ENCODE measurements around the gene STXBP1. TPM values are rescaled to one million over a fixed set of nuclear protein-coding genes. Genes with fewer than 3 reads are reported as not detected.

The STXBP1 gene
- total and polyA plus RNA-seq, 2 of the 13 experiments (the other 11 are each of a cell fraction or from before 2014, with no cell fraction given): 2.9 TPM

GRCh38 chr9:127693143-127693542 is 81.1 kb downstream of the STXBP1 start:
- H3K4me2 ChIP-seq (ENCODE audit: low read depth, low read length): no peak overlapping the region
- FAIRE-seq (no peak), ATAC-seq (no peak), DNase-seq (ENCODE audit: low spot score) (no peak)
- in situ Hi-C loops (cut with HindIII; ENCODE audit: extremely low pct_ligation_motif_present, low pct_unique_long_range_greater_than_20kb): no loop called here
- CTCF ChIA-PET (ENCODE audit: low intra/inter-chr PET ratio, low total read pairs): no interaction called here
- no peak overlapping the region for H3K9ac ChIP-seq (ENCODE audit: insufficient read depth, low read depth, low read length)
- no peak overlapping the region for H2AFZ ChIP-seq (ENCODE audit: low read length)
- no peak overlapping the region for H3K27ac ChIP-seq (ENCODE audit: extremely low read length, insufficient read depth, low read length)
- intact Hi-C loops (cut with micrococcal nuclease; ENCODE audit: unreplicated experiment): no loop called here
- H3K79me2 ChIP-seq (ENCODE audit: insufficient read depth, low read length): no peaks in the 10 kb centered on the region
- TF ChIP-seq HMGXB4 (CRISPR knock-in tag; IDR thresholded peaks at IDR 0.05; ENCODE audit: borderline replicate concordance in 1 of 2, low read depth in 1 of 2): no peak
- no peaks in the 10 kb centered on the region for H3K4me1 ChIP-seq (ENCODE audit: insufficient read depth, low read length)
- WGBS (ENCODE audit: low lambda C conversion rate): 44% methylated on average over 8 of the region's 10 CpGs
- H4K20me1 ChIP-seq (ENCODE audit: insufficient read depth, low read length): no peaks in the 10 kb centered on the region
- no peaks in the 10 kb centered on the region for H3K27me3 ChIP-seq (ENCODE audit: control insufficient read depth in 1 of 2, insufficient read depth in 2 of 2, low read length in 2 of 2)
- POLR2A ChIA-PET: no interaction called here
- no peaks in the 10 kb centered on the region for H3K36me3 ChIP-seq (replicated peaks in 1 of 2; ENCODE audit: control insufficient read depth in 1 of 2, insufficient read depth in 2 of 2, low read length in 2 of 2)
- no peaks in the 10 kb centered on the region for H3K9me3 ChIP-seq (ENCODE audit: low read length)
- BruUV-seq (replicated peaks): no TSS peak
- no peak overlapping the region for H3K4me3 ChIP-seq (replicated peaks in 1 of 3; ENCODE audit: insufficient read depth in 1 of 3, low read depth in 2 of 3, low read length in 3 of 3)

GRCh38 chr9:127693697-127694096 is 81.6 kb downstream of the STXBP1 start:
- H3K27me3 ChIP-seq (ENCODE audit: control insufficient read depth in 1 of 2, insufficient read depth in 2 of 2, low read length in 2 of 2): no peaks in the 10 kb centered on the region
- CTCF ChIA-PET (ENCODE audit: low intra/inter-chr PET ratio, low total read pairs): no interaction called here
- no peak for DNase-seq (ENCODE audit: low spot score)
- no peak for TF ChIP-seq ZNF451 (CRISPR knock-in tag; IDR thresholded peaks at IDR 0.05)
- TF ChIP-seq MXI1 (IDR thresholded peaks at IDR 0.05; ENCODE audit: borderline replicate concordance, low read depth, low read length): no peak
- TF ChIP-seq ZNF784 (CRISPR knock-in tag; IDR thresholded peaks at IDR 0.05; ENCODE audit: borderline replicate concordance): no peak
- TF ChIP-seq ZNF629 (CRISPR knock-in tag; conservative IDR thresholded peaks at IDR 0.05): peak; percentile 45
- no peak for TF ChIP-seq E2F2 (CRISPR knock-in tag; IDR thresholded peaks at IDR 0.05; ENCODE audit: borderline replicate concordance)
- peak; percentile 94 for TF ChIP-seq FOXP1 (IDR thresholded peaks at IDR 0.05)
- TF ChIP-seq FOXP1 (CRISPR knock-in tag; IDR thresholded peaks at IDR 0.05): no peak
- no peak for TF ChIP-seq NFE2L1 (CRISPR knock-in tag; IDR thresholded peaks at IDR 0.05; ENCODE audit: borderline replicate concordance)
- no peak for TF ChIP-seq GTF2F1 (IDR thresholded peaks at IDR 0.05; ENCODE audit: low read length)
- TF ChIP-seq GZF1 (CRISPR knock-in tag; IDR thresholded peaks at IDR 0.05): no peak
- no peak for TF ChIP-seq FOXA1 (IDR thresholded peaks at IDR 0.05)
- no peak for TF ChIP-seq FOXA1 (CRISPR knock-in tag; IDR thresholded peaks at IDR 0.05)
- TF ChIP-seq EP300 (IDR thresholded peaks at IDR 0.05; ENCODE audit: low read depth in 2 of 2, low read length in 2 of 2): no peak
- no peak for TF ChIP-seq EP300 (CRISPR knock-in tag; IDR thresholded peaks at IDR 0.05; ENCODE audit: borderline replicate concordance)
- no peak for TF ChIP-seq NFIB (CRISPR knock-in tag; IDR thresholded peaks at IDR 0.05; ENCODE audit: borderline replicate concordance)
- POLR2A ChIA-PET: no interaction called here
- no peaks in the 10 kb centered on the region for H3K36me3 ChIP-seq (replicated peaks in 1 of 2; ENCODE audit: control insufficient read depth in 1 of 2, insufficient read depth in 2 of 2, low read length in 2 of 2)
- WGBS (ENCODE audit: low lambda C conversion rate): 64% methylated on average over 4 of the region's 4 CpGs
- intact Hi-C loops (cut with micrococcal nuclease; ENCODE audit: unreplicated experiment): no loop called here
- no peaks in the 10 kb centered on the region for H3K9me3 ChIP-seq (ENCODE audit: low read length)
- no peaks in the 10 kb centered on the region for H4K20me1 ChIP-seq (ENCODE audit: insufficient read depth, low read length)
- no TSS peak for BruUV-seq (replicated peaks)
- no peaks in the 10 kb centered on the region for H3K4me1 ChIP-seq (ENCODE audit: insufficient read depth, low read length)
- no peak overlapping the region for H2AFZ ChIP-seq (ENCODE audit: low read length)
- no peak for ATAC-seq
- no peaks in the 10 kb centered on the region for H3K79me2 ChIP-seq (ENCODE audit: insufficient read depth, low read length)
- in situ Hi-C loops (cut with HindIII; ENCODE audit: extremely low pct_ligation_motif_present, low pct_unique_long_range_greater_than_20kb): no loop called here
- H3K4me2 ChIP-seq (ENCODE audit: low read depth, low read length): no peak overlapping the region
- no peak overlapping the region for H3K27ac ChIP-seq (ENCODE audit: extremely low read length, insufficient read depth, low read length)
- H3K4me3 ChIP-seq (replicated peaks in 1 of 3; ENCODE audit: insufficient read depth in 1 of 3, low read depth in 2 of 3, low read length in 3 of 3): no peak overlapping the region
- H3K9ac ChIP-seq (ENCODE audit: insufficient read depth, low read depth, low read length): no peak overlapping the region
- no peak for FAIRE-seq

Data from HepG2 (cell line).